GM18907 (cell line): ENCODE measurements around the gene MTPN.

Experiments
- ATAC-seq: cut with Tn5 transposase; IDR thresholded peaks from one replicate; pipeline ENCODE4 v1.9.1; 2021; ENCODE audit warnings: mild to moderate bottlenecking, moderate library complexity; ENCODE audit not compliant: unreplicated experiment

MTPN gene

GRCh38 chr7:135990258-135990657 is 13.1 kb upstream of the MTPN start:
- ATAC-seq: no peak

DNA sequence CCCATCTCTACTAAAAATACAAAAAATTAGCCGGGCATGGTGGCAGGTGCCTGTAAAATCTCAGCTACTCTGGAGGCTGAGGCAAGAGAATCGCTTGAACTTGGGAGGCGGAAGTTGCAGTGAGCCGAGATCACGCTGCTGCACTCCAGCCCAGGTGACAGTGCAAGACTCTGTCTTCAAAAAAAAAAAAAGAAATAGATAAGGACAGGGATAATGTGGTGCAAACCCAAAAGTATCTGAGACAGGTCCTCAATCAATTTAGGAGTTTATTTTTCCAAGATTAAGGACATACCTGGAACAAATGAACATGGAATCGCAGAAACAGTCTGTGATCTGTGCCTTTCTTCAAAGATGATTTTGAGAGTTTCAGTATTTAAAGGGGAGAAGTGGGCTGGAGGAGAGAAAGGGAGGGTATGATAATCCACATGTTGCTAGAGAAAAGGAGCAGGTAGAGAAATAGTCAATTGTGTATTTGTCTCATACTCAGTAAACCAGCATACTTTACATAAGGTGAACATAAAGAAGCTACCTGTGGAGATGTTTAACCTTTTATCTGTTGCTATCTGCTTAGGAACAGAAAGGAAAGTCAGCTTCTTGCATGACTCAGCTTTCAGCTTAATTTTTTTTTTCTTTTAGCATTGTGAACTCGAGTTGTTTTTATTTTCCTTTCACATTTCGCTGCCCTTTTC is 4.9 kb upstream of the MTPN start:
- ATAC-seq: no peak

GRCh38 chr7:135980665-135981180 is 3.6 kb upstream of the MTPN start:
- peak; percentile 77 for ATAC-seq

GRCh38 chr7:135980012-135980551 is 2.9 kb upstream of the MTPN start:
- ATAC-seq: peak; percentile 23

DNA sequence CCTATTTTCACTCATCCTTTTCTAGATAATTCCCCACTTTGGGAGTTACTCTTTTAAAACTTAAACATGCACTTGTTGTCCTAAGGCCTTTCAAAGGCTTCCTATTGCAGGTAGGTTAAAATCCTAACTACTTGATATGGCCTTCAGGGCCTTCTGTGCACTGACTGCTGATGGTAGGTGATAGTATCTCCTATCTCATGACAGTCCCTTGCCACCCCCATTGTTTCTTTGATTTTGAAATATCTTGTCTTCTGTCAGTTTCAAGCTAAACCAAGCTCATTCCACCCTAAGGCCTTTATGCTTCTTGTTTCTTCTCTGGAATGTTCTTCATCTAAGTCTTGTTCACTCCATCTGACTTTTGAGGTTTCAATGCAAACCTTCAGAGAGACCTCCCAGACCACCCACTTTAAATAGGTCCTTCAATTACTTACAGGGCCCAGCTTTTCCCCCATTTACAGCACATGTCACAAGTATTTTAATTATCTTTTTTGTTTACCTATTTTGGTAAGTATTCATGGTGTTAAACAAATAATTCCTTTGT is 2.4 kb upstream of the MTPN start:
- no peak for ATAC-seq

- ATAC-seq: no peak
These were observed 1.5 kb upstream of the MTPN start for GRCh38 chr7:135978624-135979023.

GRCh38 chr7:135977742-135978066 is 545 bp upstream of the MTPN start:
- ATAC-seq: no peak

GRCh38 chr7:135976312-135977006 is 700 bp downstream of the MTPN start:
- peak; percentile 10 for ATAC-seq

GRCh38 chr7:135975166-135975565 is 2.0 kb downstream of the MTPN start:
- ATAC-seq: no peak

- no peak for ATAC-seq
These were observed 2.5 kb downstream of the MTPN start for GRCh38 chr7:135974667-135975066.

DNA sequence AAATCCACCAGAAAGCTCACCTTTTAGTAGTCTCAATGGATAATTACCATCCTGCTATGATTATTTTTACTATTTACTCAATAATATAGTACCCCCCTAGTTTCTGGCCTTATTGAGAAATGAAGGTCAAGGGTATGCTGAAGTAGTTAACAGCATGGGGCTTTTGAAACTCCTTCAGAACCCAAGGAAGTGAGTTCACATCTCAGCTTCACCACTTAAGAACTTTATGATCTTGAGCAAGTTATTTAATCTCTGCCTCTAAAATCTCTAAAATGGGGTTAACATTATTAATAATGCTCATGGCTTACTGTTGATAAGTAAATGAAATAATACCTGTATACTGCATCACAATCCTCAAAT is 5.8 kb downstream of the MTPN start:
- peak; percentile 15 for ATAC-seq

DNA sequence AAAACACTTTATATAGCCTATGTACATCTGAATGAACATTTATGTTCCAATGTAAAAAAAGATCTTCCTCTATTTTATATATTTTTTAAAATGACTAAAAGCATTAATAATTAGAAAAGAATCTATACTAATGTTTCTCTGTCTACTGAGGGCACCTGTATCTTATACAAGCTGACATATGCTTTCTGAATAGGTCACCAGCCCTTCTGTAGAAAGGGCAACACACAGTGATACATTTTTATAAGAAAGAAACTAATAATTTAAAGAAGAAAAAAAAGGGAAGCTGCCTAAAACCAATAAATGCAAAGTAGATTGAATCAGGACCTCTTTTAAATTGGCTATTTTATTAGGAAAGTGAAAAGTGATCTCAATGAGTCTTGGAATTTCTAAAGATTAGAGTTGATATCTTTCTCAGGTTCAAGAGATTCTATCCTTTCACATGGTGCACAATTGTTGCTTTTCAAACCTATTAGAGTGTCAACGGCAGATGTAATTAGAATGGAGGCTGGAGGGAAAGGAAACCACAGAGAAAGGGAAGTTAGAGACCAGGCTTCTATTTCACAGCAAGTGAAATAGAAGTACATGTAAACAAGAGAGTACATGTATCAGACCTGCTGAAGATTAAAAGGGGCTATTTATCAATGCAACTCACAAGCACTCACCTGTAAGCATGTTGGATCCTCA is 6.3 kb downstream of the MTPN start:
- ATAC-seq: peak; percentile 83

- no peak for ATAC-seq
These were observed 7.1 kb downstream of the MTPN start for GRCh38 chr7:135970045-135970444.

DNA sequence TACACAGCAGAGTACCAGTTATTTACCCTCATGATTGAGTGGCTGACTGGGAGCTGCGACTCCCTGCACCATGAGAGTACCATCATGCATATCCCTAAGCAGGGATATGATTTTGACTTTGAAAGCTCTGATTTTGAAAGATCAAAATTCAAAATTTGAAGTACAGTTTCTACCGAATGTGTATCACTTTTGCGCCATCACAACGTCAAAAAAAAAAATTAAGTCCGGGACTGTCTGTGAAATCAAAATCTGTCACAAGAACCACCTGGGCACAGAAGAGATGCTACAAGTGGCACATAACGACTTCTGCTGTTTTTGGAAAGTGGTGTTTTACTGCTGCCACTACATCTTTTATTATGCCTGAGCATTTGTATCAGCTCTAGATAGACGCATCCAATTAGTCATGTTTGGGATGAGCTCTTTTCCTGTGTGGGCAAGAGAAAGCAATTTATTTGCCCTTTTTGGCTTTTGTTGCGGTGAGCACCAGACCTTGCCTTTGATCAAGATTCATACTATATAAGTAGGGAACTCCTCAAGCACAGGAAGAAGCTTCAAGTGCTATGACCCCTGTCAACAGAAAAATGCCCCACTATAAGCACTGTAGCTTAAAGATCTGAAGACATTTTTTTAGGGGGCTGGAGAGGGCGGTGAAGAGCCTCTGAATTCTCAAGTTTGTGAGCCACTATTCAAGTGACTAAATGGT is 10.7 kb downstream of the MTPN start:
- ATAC-seq: no peak

DNA sequence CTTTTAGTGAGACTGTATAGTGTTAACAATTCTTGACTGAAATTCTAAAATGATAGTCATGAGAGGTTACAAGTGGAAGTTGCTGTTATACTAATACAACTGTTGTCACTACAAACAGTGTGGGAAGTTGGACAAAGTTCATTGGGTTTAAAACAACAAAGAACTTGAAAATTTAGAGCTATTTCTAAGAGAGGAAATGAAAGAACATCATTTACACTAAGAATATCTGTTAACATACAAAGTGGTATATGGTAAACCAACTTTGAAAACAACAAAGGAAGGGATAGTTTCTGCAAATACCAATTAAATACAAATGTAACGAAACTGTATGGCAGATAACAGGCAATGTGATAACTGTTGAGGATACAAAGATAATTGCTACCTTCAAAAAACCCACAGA is 11.6 kb downstream of the MTPN start:
- ATAC-seq: peak; percentile 50

DNA sequence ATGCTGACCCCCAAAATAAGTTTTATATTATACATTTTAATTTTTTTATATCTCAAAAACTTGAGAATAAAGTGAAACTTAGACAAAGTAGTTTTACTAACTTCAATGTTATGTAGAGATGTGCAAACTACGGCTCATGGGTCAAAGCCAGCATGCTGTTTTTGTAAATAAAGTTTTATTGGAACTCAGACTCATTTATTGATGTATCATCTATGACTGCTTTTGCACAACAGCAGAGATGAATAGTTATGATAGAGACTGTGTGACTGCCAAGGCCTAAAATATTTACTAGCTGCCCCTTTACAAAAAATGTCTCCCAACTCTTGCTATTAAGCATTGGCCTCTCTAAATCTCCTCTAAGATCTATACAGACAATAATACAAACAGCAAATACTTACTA is 12.4 kb downstream of the MTPN start:
- no peak for ATAC-seq

GRCh38 chr7:135964274-135964673 is 12.9 kb downstream of the MTPN start:
- ATAC-seq: no peak

DNA sequence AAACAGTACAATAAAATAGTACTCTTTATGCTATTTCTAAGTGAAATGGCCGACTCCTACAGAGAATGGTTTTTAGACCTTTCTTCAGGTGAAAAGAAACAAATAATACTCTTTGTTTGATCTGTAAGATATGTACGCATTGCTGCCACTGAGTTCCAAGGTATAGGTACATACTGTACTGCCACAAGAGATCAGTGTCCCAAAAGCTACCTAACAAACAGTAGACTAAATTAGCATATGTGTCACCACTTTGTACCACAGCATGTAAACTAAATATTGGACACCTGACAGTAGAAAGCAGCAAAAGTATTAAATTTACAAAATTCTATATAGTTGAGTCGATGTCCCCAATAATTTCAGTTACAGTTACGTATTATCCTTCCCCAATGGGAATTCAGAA is 14.4 kb downstream of the MTPN start:
- ATAC-seq: no peak

DNA sequence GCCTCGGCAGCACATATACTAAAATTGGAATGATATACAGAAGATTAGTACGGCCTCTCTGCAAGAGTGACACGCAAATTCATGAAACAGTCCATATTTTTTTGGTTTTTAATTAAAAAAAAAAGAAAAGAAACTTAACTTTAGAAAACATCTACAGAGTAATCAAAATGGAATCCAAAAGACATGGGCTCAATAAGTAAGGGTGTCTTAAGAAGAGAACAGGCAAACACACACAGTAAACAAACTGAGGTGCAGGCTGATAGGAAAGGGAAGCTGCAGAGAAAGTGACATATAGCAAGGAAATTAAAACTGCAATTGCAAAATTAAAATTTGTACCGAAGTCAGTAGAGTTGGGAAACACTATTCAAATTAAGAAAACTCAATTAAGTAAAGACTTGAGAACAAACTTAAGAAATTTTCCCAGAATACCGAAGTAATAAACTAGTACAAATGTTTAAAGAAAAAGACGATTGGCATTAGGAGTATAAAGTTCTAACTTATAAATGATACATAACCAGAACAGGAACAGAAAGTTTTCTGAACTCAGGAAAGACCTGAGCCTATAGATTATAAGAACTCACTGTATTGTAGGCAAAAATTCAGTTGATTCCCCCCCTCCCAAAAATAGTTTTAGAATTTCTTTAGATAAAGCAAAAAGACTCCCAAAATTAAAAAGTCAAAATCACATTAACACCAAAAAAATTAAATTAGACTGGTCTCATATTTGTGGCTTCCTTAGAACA is 16.3 kb downstream of the MTPN start:
- ATAC-seq: no peak

DNA sequence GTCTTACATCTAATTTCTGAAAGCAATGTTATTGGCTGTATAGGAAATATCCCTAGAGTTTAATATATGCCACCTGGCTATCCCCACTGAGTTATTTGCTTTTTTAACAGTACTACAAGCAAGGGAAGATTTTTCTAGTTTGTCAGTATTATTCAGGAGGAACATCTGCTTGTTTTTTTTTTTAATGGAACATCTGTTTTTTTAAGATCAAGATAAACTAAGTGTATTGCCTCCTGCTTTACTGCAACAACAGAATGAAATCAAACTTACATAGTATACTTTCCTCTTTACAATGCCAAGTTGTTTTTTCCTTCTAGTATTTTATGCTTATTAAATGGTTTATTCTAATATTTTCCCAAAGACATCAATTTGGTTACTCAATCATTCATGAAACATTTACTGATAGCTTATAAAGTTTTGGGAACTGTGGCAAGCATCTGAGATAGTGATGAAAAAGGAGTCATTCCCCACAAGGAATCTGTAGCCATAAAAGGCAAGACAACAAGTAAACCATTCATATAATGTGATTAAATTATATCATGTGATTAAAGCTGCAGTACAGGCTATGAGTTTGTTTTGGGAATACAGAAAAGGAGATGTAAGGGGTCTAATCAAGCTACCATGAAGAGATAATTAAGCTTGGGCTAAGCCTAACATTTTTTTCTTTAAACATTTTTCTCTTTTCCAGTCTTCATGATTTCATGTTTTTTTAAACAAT is 17.4 kb downstream of the MTPN start:
- no peak for ATAC-seq
